Measurements from ENCODE around the gene ZNF804B. TPM values are rescaled to one million over a fixed set of nuclear protein-coding genes. Genes with fewer than 3 reads are reported as not detected.

ZNF804B gene
- total and polyA plus RNA-seq, 2 of the 4 experiments (the other 2 are of a cell fraction), result not detected

- Histone ChIP-seq H3K18ac (ENCODE audit: low read depth, low read length) (no peak overlapping the region), H3K79me1 (ENCODE audit: low read depth in 1 of 2, low read length in 2 of 2) (no peaks in the 10 kb centered on the region), H2BK15ac (ENCODE audit: low read depth, low read length) (no peak overlapping the region), H2BK120ac (ENCODE audit: low read depth, low read length) (no peak overlapping the region), H3K9me3 (ENCODE audit: control insufficient read depth, insufficient read depth, low read length) (peaks cover 3% of the 10 kb centered on the region; the same call in 1 of the 2 replicates), H4K91ac (ENCODE audit: insufficient read depth, low read depth, low read length) (no peak overlapping the region), H3K23ac (ENCODE audit: low read depth, low read length) (no peak overlapping the region), H2BK20ac (ENCODE audit: low read depth, low read length) (no peak overlapping the region), H3K9ac (ENCODE audit: low read depth, low read length) (no peak overlapping the region), H3K4me1 (ENCODE audit: control insufficient read depth, insufficient read depth, low read length) (no peaks in the 10 kb centered on the region), H3K56ac (ENCODE audit: extremely low read depth, insufficient read depth, low read length) (no peak overlapping the region), H2BK5ac (ENCODE audit: low read depth, low read length, poor library complexity, severe bottlenecking) (no peak overlapping the region), H2AK9ac (replicated peaks; ENCODE audit: low read depth, low read length, poor library complexity) (no peak overlapping the region), H4K5ac (ENCODE audit: low read depth, low read length) (no peak overlapping the region), H3K14ac (replicated peaks; ENCODE audit: low read depth, low read length) (no peak overlapping the region), H3K36me3 (ENCODE audit: control insufficient read depth, insufficient read depth, low read length) (no peaks in the 10 kb centered on the region), H4K20me1 (ENCODE audit: insufficient read depth, low read length) (no peaks in the 10 kb centered on the region), H3K27ac (ENCODE audit: insufficient read depth, low read length) (no peak overlapping the region), H3K4ac (ENCODE audit: low read depth, low read length) (no peak overlapping the region), H2AK5ac (ENCODE audit: low read depth, low read length) (no peak overlapping the region), H2AFZ (replicated peaks; ENCODE audit: low read length, poor library complexity) (no peak overlapping the region), H4K8ac (ENCODE audit: low read depth in 2 of 2, low read length in 2 of 2) (no peak overlapping the region), H3K27me3 (ENCODE audit: control insufficient read depth, insufficient read depth, low read length) (no peaks in the 10 kb centered on the region), H3K4me3 (ENCODE audit: insufficient read depth, low read depth, low read length) (no peak overlapping the region), H3K4me2 (ENCODE audit: low read depth, low read length) (no peak overlapping the region), H3K9me1 (ENCODE audit: insufficient read depth, low read length) (no peaks in the 10 kb centered on the region)
- intact Hi-C loops (cut with micrococcal nuclease) (no loop called here), dilution Hi-C loops (cut with HindIII; ENCODE audit: low sequenced_read_pairs, unreplicated experiment) (no loop called here), in situ Hi-C loops (cut with MboI; ENCODE audit: low sequenced_read_pairs) (no loop called here)
- ChIA-PET CTCF (no interaction called here), POLR2A (ENCODE audit: unreplicated experiment) (no interaction called here)
- TF ChIP-seq CEBPB (IDR thresholded peaks at IDR 0.05; ENCODE audit: low read depth, low read length) (no peak), CHD1 (IDR thresholded peaks at IDR 0.05; ENCODE audit: low read depth, low read length) (no peak), FOS (IDR thresholded peaks at IDR 0.05; ENCODE audit: low read depth, low read length) (no peak), MAFK (IDR thresholded peaks at IDR 0.05; ENCODE audit: low read depth, low read length) (no peak), SMC3 (IDR thresholded peaks at IDR 0.05; ENCODE audit: low read depth, low read length) (no peak), ELK1 (IDR thresholded peaks at IDR 0.05; ENCODE audit: borderline replicate concordance, low read depth, low read length) (no peak), RAD21 (IDR thresholded peaks at IDR 0.05; ENCODE audit: low read length) (no peak), MAZ (IDR thresholded peaks at IDR 0.05; ENCODE audit: borderline replicate concordance, low read depth, low read length) (no peak), BHLHE40 (IDR thresholded peaks at IDR 0.05; ENCODE audit: low read depth, low read length) (no peak), POLR2A (IDR thresholded peaks at IDR 0.05; ENCODE audit: low read depth, low read length) (no peak), RCOR1 (IDR thresholded peaks at IDR 0.05; ENCODE audit: insufficient replicate concordance, low read length) (no peak), NFE2L2 (IDR thresholded peaks at IDR 0.05; ENCODE audit: low read depth, low read length) (no peak), USF2 (IDR thresholded peaks at IDR 0.05; ENCODE audit: low read depth, low read length) (no peak)
- no peak for DNase-seq
- no peak for ATAC-seq (ENCODE audit: low read depth)
- no CpG with 5 or more reads among the region's 3 CpGs for WGBS, 2 experiments (ENCODE audit: extremely low coverage in 2 of 2, insufficient read length in 1 of 2)
- BruUV-seq (replicated peaks), result no TSS peak
Observed at GRCh38 chr7:89094269-89094668, 334.8 kb downstream of the ZNF804B start.
